Fibroblast of lung (primary cell): Measurements from ENCODE around the gene DHX57.

ENCODE experiments used
- EZH2 ChIP-seq: IDR thresholded peaks from 2 replicates; pipeline ENCODE4 v1.5.1; 2012; ENCODE audit warnings: low read length, control low read depth, mild to moderate bottlenecking; ENCODE audit errors: missing control alignments
- TF ChIP-seq, protein P1 (sequence below), 2 donors: IDR thresholded peaks in 1 of 2; conservative IDR thresholded peaks in 1 of 2; 1 replicate in 1 of 2; 2 replicates in 1 of 2; pipeline ENCODE4 v1.5.1; 2011 to 2012; ENCODE audit warnings: low read length in 2 of 2, control low read depth in 1 of 2, inconsistent platforms in 1 of 2, low read depth in 1 of 2, mild to moderate bottlenecking in 1 of 2

DNA sequence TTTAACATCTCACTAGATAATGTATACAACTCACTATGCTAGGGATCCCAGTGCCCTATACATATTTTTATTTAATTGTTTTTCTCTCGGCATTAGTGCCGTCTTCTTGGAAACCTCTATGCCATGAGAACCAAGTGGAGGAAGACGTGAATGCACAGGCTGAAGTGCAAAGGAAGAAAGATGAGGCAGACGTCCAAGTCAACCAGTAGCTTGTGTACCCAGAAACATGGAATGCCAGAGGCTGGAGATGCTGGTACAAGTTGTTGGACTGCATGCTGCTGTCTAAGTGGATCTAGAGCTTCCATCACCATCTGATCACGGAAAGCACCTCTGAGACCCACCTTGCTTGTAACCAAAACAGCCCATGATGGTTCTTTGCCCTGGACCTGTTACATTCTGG is 110.2 kb downstream of the DHX57 start:
- TF ChIP-seq, protein P1, sequence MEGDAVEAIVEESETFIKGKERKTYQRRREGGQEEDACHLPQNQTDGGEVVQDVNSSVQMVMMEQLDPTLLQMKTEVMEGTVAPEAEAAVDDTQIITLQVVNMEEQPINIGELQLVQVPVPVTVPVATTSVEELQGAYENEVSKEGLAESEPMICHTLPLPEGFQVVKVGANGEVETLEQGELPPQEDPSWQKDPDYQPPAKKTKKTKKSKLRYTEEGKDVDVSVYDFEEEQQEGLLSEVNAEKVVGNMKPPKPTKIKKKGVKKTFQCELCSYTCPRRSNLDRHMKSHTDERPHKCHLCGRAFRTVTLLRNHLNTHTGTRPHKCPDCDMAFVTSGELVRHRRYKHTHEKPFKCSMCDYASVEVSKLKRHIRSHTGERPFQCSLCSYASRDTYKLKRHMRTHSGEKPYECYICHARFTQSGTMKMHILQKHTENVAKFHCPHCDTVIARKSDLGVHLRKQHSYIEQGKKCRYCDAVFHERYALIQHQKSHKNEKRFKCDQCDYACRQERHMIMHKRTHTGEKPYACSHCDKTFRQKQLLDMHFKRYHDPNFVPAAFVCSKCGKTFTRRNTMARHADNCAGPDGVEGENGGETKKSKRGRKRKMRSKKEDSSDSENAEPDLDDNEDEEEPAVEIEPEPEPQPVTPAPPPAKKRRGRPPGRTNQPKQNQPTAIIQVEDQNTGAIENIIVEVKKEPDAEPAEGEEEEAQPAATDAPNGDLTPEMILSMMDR (conservative IDR thresholded peaks at IDR 0.05 in 1 of 2, IDR thresholded peaks at IDR 0.05 in 1 of 2; ENCODE audit: low read depth in 1 of 2, low read length in 2 of 2): no peak
- TF ChIP-seq EZH2: no peak
